Loucy (cell line): Measurements from ENCODE around the gene SLC39A11.

ENCODE experiments used
- EZH2phosphoT487 ChIP-seq: fragments of 200-600 bp; IDR thresholded peaks from 2 replicates; pipeline ENCODE4 v1.6.1; 2018; ENCODE audit warnings: antibody characterized with exemption, mild to moderate bottlenecking, moderate library complexity, borderline replicate concordance
- TF ChIP-seq, protein P1 (sequence below): fragments of 200-600 bp; sonication (generic); conservative IDR thresholded peaks from 2 replicates; pipeline ENCODE4 v1.5.1; 2014; ENCODE audit warnings: mild to moderate bottlenecking, antibody characterized with exemption, low read length

DNA sequence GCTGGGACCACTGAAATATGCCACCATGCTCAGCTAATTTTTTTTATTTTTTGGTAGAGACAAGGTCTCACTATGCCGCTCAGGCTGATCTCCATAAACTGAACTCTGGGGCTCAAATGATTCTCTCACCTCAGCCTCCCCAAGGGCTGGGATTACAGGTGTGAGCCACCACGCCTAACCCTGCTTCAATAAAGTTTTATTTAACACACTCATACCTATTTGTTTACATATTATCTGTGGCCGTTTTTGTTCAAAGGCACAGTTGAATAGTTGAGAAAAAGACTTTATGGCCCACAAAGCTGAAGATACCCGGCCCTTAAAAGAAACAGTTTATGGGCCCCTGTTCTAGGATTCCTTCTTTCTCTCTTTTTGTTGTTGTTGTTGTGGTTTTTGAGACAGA, 419.8 kb downstream of the SLC39A11 start:
- TF ChIP-seq, protein P1, sequence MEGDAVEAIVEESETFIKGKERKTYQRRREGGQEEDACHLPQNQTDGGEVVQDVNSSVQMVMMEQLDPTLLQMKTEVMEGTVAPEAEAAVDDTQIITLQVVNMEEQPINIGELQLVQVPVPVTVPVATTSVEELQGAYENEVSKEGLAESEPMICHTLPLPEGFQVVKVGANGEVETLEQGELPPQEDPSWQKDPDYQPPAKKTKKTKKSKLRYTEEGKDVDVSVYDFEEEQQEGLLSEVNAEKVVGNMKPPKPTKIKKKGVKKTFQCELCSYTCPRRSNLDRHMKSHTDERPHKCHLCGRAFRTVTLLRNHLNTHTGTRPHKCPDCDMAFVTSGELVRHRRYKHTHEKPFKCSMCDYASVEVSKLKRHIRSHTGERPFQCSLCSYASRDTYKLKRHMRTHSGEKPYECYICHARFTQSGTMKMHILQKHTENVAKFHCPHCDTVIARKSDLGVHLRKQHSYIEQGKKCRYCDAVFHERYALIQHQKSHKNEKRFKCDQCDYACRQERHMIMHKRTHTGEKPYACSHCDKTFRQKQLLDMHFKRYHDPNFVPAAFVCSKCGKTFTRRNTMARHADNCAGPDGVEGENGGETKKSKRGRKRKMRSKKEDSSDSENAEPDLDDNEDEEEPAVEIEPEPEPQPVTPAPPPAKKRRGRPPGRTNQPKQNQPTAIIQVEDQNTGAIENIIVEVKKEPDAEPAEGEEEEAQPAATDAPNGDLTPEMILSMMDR = no peak
- TF ChIP-seq EZH2phosphoT487 = no peak
